OCI-LY7 (cell line): ENCODE results near the gene TMEM107. TPM values are rescaled to one million over a fixed set of nuclear protein-coding genes. Genes with fewer than 3 reads are reported as not detected.
A peak's percentile ranks its signal among the peaks of the same experiment; 100 is the strongest.

Experiments used
- BruUV-seq: library from RNA; stranded (reverse); fragments of 400-500 nt; replicated peaks from 2 replicates; lab custom pipeline; 2021; lab: Mats Ljungman, UMichigan
- CTCF ChIA-PET: fragments of 300-600 bp; sonication (Branson Sonifier 250); formaldehyde crosslinking; loops from one replicate; lab custom pipeline; 2022; ENCODE audit warnings: antibody characterized with exemption; ENCODE audit not compliant: unreplicated experiment; lab: Charles Lee
- POLR2A ChIA-PET: fragments of 300-600 bp; sonication (Branson Sonifier 250); formaldehyde crosslinking; loops from one replicate; lab custom pipeline; 2022; ENCODE audit warnings: antibody characterized with exemption; lab: Charles Lee
- DNase-seq: peaks from one replicate; pipeline ENCODE4 v3.0.0-alpha.2; 2015; ENCODE audit warnings: low spot score
- H2AFZ ChIP-seq: fragments of 200-600 bp; sonication (generic), shearing (Covaris generic); 2 replicates; pipeline ENCODE4 v1.6.1; 2014; ENCODE audit warnings: mild to moderate bottlenecking, antibody characterized with exemption, low read length, moderate library complexity
- H3K27ac ChIP-seq: fragments of 200-600 bp; sonication (generic); 2 replicates; pipeline ENCODE4 v1.5.1; 2014; ENCODE audit warnings: mixed run types, low read depth, mild to moderate bottlenecking, moderate library complexity, low read length, inconsistent platforms; ENCODE audit not compliant: poor library complexity, severe bottlenecking
- H3K36me3 ChIP-seq: fragments of 200-600 bp; sonication (generic); 2 replicates; pipeline ENCODE4 v1.6.1; 2014; ENCODE audit warnings: mild to moderate bottlenecking, antibody characterized with exemption, low read length, moderate library complexity, mixed read lengths; ENCODE audit not compliant: insufficient read depth
- H3K4me1 ChIP-seq: fragments of 200-600 bp; sonication (generic); 2 replicates; pipeline ENCODE4 v1.5.1; 2014; ENCODE audit warnings: mild to moderate bottlenecking, low read length; ENCODE audit not compliant: insufficient read depth, poor library complexity, severe bottlenecking
- H3K4me2 ChIP-seq: fragments of 200-600 bp; sonication (generic); 2 replicates; pipeline ENCODE4 v1.6.1; 2014; ENCODE audit warnings: mild to moderate bottlenecking, low read length
- H3K4me3 ChIP-seq: fragments of 200-600 bp; sonication (generic); 2 replicates; pipeline ENCODE4 v1.5.1; 2014; ENCODE audit warnings: mild to moderate bottlenecking, low read depth, low read length; ENCODE audit not compliant: poor library complexity, severe bottlenecking
- H3K79me2 ChIP-seq: fragments of 200-600 bp; sonication (generic); 2 replicates; pipeline ENCODE4 v1.6.1; 2016; ENCODE audit warnings: low read depth, mild to moderate bottlenecking, low read length, moderate library complexity, mixed read lengths; ENCODE audit not compliant: insufficient read depth
- H3K9me2 ChIP-seq: fragments of 200-600 bp; sonication (generic); 2 replicates; pipeline ENCODE4 v1.6.1; 2016; ENCODE audit warnings: mild to moderate bottlenecking, low read length, mixed read lengths; ENCODE audit not compliant: insufficient read depth
- H3K9me3 ChIP-seq: fragments of 200-600 bp; sonication (generic); 2 replicates; pipeline ENCODE4 v1.6.1; 2014; ENCODE audit warnings: mild to moderate bottlenecking, mixed run types, low read length, mixed read lengths
- H4K20me1 ChIP-seq: fragments of 200-600 bp; sonication (generic); 2 replicates; pipeline ENCODE4 v1.6.1; 2014; ENCODE audit warnings: mild to moderate bottlenecking, antibody characterized with exemption, low read length, moderate library complexity, mixed read lengths; ENCODE audit not compliant: insufficient read depth
- EZH2phosphoT487 ChIP-seq: fragments of 200-600 bp; sonication (generic); IDR thresholded peaks from 2 replicates; pipeline ENCODE4 v1.6.1; 2018; ENCODE audit warnings: low read depth, borderline replicate concordance, mild to moderate bottlenecking, mixed run types, antibody characterized with exemption, low read length, moderate library complexity, mixed read lengths
- intact Hi-C: fragments of 100-400 bp; cut with micrococcal nuclease; formaldehyde crosslinking; loops from one replicate; pipeline ENCODE4 v1.10.0; 2022; ENCODE audit not compliant: unreplicated experiment
- total RNA-seq, 2 experiments: library from RNA; depleted of rRNA in 1 of 2; stranded (reverse); fragments of >200 nt in 1 of 2; shearing (Covaris generic) in 1 of 2; gene quantifications; 2 replicates each; pipeline ENCODE4 v1.2.3, GENCODE V29; 2014 to 2022
- TF ChIP-seq, protein P1 (sequence below): fragments of 200-600 bp; sonication (generic); conservative IDR thresholded peaks from 2 replicates; pipeline ENCODE4 v1.5.1; 2014; ENCODE audit warnings: mild to moderate bottlenecking, antibody characterized with exemption, low read length, moderate library complexity, mixed read lengths

TMEM107 gene
- total RNA-seq, 2 experiments from 2014 or later = 43.9 to 57.0 TPM

DNA sequence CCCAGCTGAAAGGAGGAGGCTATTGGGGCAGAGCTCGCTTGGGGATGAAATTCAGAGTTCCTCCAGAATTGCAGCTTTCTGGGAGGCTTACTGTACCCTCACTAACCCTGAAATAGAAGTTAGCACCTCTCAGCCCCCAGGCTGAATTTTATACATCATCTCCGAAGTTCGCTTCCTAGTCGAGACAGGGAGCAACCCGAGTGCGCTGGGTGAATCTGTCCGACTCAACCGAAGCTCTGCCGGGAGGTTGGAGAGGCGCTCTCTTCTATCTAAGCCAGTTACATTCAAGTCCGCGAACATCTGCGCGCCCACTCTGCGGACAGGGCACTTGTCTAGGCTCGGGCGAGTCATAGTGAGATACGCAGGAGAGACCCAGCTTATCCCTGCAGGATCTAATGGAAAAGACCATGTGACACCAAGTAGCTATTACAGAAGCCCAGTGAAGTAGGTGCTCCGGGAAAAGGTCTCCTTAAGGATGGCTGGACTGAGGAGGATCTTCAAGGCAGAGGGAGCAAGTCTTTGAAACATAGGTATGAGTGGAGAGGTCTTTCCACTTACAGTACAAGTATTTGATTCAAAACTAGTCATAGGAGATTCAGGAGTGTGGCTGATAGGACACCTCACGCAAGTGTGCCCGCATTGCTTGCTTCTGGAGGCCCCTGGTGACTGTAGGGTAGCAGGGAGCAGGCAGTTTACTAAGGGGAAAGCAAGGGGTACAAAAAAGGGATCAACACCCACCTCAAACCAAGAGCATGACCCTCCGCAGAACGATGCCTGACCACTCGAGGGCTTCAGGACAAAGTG lies 51.6 kb downstream of the TMEM107 start:
- Histone ChIP-seq H3K27ac (no peak overlapping the region), H3K9me3 (no peaks in the 10 kb centered on the region), H3K4me1 (peaks cover 53% of the 10 kb centered on the region), H3K4me3 (peak overlapping the region; percentile 79), H3K4me2 (peak overlapping the region; percentile 98), H2AFZ (peak overlapping the region; percentile 62; the same call in 1 of the 2 replicates), H3K79me2 (no peaks in the 10 kb centered on the region), H4K20me1 (0 out of 2 replicates have a peak, but pooled peaks cover 3% of the 10 kb centered on the region), H3K9me2 (no peaks in the 10 kb centered on the region), H3K36me3 (no peaks in the 10 kb centered on the region)
- CTCF ChIA-PET = no interaction called here
- TF ChIP-seq, protein P1, sequence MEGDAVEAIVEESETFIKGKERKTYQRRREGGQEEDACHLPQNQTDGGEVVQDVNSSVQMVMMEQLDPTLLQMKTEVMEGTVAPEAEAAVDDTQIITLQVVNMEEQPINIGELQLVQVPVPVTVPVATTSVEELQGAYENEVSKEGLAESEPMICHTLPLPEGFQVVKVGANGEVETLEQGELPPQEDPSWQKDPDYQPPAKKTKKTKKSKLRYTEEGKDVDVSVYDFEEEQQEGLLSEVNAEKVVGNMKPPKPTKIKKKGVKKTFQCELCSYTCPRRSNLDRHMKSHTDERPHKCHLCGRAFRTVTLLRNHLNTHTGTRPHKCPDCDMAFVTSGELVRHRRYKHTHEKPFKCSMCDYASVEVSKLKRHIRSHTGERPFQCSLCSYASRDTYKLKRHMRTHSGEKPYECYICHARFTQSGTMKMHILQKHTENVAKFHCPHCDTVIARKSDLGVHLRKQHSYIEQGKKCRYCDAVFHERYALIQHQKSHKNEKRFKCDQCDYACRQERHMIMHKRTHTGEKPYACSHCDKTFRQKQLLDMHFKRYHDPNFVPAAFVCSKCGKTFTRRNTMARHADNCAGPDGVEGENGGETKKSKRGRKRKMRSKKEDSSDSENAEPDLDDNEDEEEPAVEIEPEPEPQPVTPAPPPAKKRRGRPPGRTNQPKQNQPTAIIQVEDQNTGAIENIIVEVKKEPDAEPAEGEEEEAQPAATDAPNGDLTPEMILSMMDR = no peak
- no peak for TF ChIP-seq EZH2phosphoT487
- no TSS peak for BruUV-seq
- POLR2A ChIA-PET = no interaction called here
- peak; percentile 32 for DNase-seq
- intact Hi-C loops = loop anchor here (1.0 to 5.0 kb wide), 4 partner anchors 15 to 287 kb away; partner anchors contain the start of genes RANGRF and RPL26

DNA sequence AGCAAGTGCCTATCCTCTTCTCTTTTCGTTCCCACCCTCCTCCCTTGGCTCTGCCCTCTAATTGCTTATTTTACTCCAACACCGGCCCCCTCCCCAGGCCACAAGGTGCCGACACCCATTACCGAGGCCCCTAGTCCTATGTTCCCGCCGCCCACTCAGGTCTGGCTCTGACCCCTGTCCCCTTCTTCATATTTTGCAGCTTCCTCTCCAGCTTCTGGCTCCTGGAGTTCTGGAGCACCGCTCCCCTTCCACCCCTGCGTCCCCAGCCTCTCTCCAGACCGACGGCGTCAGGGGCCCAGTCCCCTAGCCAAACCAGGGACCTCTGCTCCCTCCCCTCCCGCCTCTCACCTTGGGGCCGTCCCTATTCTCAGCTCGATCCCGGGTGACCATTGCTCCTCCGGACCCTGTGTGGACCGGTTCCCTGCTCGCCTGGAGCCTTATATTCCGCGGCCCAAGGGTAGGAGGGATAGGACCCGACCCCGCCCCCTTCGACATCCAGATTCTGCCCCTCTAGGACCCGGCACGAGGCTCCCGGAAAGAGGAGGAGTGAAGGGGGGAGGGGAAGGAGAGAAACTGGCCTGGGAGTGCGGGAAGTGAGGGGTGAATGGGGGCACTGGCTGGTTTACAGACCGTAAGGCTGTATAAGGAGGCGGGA lies 52.4 kb downstream of the TMEM107 start, which contains the start of gene HES7:
TSS of gene HES7 (minus strand) at position 412 of the 655 bp plus-strand sequence. CDS start at position 390, 22 bp downstream.
- peaks cover 53% of the 10 kb centered on the region for H3K4me1 ChIP-seq
- CTCF ChIA-PET = no interaction called here
- POLR2A ChIA-PET = no interaction called here
- no peaks in the 10 kb centered on the region for H3K9me2 ChIP-seq
- DNase-seq = no peak
- peak within 1 kb of the TSS; percentile 98 for H3K4me2 ChIP-seq
- 0 out of 2 replicates have a peak, but pooled peaks cover 3% of the 10 kb centered on the region for H4K20me1 ChIP-seq
- H3K79me2 ChIP-seq = no peaks in the 10 kb centered on the region
- TF ChIP-seq, protein P1 = no peak
- TF ChIP-seq EZH2phosphoT487 = no peak
- no peak within 1 kb of the TSS for H3K27ac ChIP-seq
- intact Hi-C loops = loop anchor here (5.0 kb wide), 2 partner anchors 163 to 287 kb away; partner anchors contain the start of gene RANGRF
- no peaks in the 10 kb centered on the region for H3K9me3 ChIP-seq
- BruUV-seq = no TSS peak
- peak within 1 kb of the TSS; percentile 79 for H3K4me3 ChIP-seq
- no peak within 1 kb of the TSS for H2AFZ ChIP-seq
- H3K36me3 ChIP-seq = no peaks in the 10 kb centered on the region
